ENCODE results near the gene GLG1.
"Not testable (repeated sequence)": the region's sequence is repeated elsewhere in the genome, so short reads cannot be mapped to it uniquely, and the experiment has no call there.

DNA sequence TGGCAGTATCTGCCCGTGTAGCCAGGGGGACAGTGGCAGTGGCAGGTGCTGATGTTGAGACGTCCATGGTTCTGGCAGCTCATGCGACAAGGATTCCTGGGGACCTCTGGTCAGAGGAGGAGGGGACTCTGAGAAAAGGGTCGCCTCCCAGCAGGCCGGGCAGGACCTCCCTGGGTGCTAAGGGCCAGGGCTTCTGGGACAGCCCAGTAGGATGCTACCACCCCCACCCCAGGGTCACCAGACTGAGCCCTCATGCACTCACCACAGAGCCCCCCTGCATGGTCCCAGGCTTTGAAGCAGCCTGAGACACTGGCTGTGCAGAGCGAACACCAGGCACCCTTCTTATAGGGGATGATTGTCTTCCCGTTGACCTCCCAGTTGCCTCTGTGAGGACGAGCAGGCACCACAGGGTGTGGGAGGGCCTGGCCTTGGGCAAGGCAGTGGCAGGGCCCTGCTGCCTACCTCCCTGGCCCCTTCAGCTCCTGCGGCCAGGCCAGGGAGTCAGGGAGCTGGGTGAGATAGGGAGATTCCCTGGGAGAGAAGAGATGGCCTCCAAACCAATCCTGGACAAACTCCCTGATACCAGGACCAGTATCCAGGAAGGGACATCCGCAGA, 194.0 kb downstream of the GLG1 start:
- TF ChIP-seq, protein P1, sequence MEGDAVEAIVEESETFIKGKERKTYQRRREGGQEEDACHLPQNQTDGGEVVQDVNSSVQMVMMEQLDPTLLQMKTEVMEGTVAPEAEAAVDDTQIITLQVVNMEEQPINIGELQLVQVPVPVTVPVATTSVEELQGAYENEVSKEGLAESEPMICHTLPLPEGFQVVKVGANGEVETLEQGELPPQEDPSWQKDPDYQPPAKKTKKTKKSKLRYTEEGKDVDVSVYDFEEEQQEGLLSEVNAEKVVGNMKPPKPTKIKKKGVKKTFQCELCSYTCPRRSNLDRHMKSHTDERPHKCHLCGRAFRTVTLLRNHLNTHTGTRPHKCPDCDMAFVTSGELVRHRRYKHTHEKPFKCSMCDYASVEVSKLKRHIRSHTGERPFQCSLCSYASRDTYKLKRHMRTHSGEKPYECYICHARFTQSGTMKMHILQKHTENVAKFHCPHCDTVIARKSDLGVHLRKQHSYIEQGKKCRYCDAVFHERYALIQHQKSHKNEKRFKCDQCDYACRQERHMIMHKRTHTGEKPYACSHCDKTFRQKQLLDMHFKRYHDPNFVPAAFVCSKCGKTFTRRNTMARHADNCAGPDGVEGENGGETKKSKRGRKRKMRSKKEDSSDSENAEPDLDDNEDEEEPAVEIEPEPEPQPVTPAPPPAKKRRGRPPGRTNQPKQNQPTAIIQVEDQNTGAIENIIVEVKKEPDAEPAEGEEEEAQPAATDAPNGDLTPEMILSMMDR (IDR thresholded peaks at IDR 0.05) = not testable (repeated sequence)
- not testable (repeated sequence) for TF ChIP-seq POLR2AphosphoS5 (IDR thresholded peaks at IDR 0.05)

Data from transverse colon (tissue), 4 donors.